ENCODE measurements around the gene RAB11FIP4. TPM values are rescaled to one million over a fixed set of nuclear protein-coding genes. Genes with fewer than 3 reads are reported as not detected.
"Not testable (repeated sequence)": the region's sequence is repeated elsewhere in the genome, so short reads cannot be mapped to it uniquely, and the experiment has no call there.

Gene RAB11FIP4, protein sequence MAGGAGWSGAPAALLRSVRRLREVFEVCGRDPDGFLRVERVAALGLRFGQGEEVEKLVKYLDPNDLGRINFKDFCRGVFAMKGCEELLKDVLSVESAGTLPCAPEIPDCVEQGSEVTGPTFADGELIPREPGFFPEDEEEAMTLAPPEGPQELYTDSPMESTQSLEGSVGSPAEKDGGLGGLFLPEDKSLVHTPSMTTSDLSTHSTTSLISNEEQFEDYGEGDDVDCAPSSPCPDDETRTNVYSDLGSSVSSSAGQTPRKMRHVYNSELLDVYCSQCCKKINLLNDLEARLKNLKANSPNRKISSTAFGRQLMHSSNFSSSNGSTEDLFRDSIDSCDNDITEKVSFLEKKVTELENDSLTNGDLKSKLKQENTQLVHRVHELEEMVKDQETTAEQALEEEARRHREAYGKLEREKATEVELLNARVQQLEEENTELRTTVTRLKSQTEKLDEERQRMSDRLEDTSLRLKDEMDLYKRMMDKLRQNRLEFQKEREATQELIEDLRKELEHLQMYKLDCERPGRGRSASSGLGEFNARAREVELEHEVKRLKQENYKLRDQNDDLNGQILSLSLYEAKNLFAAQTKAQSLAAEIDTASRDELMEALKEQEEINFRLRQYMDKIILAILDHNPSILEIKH
- total RNA-seq: 15.1 TPM

DNA sequence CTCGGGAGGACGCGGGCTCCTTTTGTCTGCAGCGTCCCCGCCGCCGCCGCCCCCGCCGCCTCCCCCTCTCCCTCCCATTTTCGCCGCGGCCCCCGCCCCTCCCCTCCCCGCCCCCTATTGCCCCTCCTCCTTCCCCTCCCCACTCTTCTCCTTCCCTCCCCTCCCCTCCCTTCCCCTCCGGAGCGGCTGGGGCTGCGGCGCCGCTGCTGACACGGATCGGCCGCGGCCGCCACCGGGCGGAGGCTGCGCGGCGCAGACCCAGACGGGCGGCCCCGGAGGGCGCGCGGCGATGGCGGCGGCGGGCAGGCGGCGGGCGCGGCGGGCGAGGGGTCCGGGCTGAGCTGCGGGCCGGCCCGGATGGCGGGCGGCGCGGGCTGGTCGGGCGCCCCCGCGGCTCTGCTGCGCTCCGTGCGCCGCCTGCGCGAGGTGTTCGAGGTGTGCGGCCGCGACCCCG lies at the start of gene RAB11FIP4:
Gene RAB11FIP4, plus strand, starts transcription at position 180 of the 454 bp plus-strand sequence. Its CDS starts 178 bp downstream, at position 358.
- DNase-seq (ENCODE audit: low read depth in 2 of 3, low spot score in 2 of 3): peak in 2 of 3 donors; percentile 37 to 47

DNA sequence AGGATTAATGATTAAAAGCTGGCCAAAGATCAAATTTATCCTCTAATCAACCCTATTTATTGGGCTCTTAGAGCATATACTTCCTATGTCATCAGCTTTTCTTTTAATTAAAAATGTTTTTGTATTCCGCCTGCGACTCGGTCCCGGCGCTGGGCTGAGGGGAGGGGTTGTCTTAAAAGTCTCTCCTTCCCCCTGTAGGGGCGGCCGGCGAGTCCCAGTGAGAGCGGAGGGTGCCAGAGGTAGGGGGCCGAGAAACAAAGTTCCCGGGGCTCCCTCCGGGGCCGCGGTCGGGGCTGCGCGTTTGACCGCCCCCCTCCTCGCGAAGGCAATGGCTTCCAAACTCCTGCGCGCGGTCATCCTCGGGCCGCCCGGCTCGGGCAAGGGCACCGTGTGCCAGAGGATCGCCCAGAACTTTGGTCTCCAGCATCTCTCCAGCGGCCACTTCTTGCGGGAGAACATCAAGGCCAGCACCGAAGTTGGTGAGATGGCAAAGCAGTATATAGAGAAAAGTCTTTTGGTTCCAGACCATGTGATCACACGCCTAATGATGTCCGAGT lies 46.2 kb upstream of the RAB11FIP4 start:
- not testable (repeated sequence) for DNase-seq (ENCODE audit: low read depth in 2 of 3, low spot score in 2 of 3)

DNA sequence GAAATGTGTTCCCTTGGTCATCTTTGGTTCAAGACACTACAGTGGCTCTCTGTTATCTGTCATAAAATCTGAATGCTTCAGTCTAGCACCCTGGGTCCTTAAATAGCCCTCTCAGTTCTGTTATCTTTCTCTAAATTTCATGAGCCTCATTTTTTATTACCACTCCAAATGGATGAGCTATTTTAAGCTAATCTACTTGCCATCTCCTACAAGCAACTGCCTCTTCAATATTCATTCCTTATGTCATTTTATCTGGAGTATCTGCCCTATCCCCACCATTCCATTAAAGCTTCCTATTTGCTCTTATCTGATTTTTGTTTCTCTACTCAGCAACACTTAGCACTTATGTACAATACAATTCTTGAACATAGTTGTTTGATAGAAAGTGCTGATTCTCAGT lies 42.0 kb upstream of the RAB11FIP4 start:
- DNase-seq (ENCODE audit: low read depth in 2 of 3, low spot score in 2 of 3): no peak

DNA sequence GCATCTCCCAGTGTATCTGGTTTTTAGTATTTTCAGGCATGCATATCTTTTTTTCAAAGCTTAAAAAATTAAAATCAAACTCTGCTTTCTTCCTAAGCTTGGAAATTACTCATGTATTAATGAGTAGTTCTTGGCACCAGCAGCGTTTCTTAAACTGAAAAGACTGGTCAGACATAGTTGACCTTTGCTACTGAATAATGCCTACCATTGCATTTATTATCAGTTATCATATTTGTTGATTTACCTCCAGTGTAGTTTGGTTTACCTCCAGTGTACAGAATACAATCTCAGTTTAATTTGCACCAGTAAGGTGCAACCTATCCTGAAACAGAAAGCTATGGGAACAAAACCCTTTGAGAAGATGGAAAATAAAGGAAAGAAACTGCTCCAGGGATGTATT lies 35.5 kb upstream of the RAB11FIP4 start:
- DNase-seq (ENCODE audit: low read depth in 2 of 3, low spot score in 2 of 3): no peak

DNA sequence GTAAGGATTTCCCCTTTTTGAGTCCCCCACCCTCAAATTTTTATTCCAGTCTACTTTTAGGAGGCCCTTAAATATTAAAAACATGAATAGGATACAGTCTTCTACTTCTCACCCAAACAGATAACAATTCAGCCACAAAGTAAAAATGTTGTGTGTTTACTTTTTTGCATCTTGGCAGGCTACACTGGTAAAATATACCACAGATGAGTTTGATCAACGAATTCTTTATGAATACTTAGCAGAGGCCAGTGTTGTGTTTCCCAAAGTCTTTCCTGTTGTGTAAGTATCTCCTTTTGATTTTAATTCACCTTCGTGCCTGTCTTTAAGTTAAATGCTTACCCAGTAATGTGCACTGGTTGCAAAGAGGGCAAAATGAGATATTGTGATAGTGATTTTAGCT lies 34.4 kb upstream of the RAB11FIP4 start:
- DNase-seq (ENCODE audit: low read depth in 2 of 3, low spot score in 2 of 3): no peak

DNA sequence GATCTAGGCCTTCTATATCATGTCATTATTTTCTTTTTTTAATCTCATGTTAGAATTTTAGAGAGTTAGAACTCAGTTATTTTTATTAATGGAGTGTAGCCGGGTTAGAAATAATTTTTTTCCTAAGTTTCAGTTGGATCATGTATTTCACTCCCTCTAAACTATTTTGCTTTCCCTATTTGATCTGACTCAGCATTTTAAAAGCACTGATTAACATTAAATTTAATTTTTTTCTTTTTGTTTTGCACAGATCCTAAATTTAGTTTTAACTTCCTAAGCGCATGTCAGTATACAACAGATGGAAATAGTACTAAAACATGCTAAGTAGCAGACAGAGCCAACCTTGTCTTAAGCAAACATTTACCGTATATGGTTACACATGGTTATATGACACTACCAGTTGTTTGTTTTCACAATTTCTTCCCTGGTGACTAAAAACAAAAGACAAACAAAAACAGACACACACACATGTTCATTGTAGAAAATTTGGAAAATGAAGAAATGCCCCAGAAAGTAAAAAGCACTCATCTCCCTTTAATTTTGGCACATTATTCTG lies 33.6 kb upstream of the RAB11FIP4 start:
- DNase-seq (ENCODE audit: low read depth in 2 of 3, low spot score in 2 of 3): no peak

DNA sequence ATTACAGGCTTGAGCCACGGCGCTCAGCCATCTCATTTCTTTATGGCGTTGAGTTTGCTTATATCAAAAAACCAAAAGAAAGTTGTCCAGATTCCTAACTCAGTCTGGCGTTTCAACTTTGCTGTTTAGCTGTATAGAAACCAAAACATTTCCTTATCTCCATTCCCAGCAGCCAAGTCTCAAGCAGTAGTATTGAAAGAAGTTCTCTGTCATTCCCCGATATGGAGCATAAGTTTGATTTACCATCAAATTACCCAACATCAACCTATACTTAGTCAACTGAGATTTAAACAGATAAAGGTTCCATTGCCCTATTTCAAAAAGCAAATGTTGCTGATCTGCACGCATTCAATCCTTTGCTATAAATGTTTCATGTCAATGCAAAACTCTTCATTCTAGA lies 27.5 kb upstream of the RAB11FIP4 start:
- no peak for DNase-seq (ENCODE audit: low read depth in 2 of 3, low spot score in 2 of 3)

DNA sequence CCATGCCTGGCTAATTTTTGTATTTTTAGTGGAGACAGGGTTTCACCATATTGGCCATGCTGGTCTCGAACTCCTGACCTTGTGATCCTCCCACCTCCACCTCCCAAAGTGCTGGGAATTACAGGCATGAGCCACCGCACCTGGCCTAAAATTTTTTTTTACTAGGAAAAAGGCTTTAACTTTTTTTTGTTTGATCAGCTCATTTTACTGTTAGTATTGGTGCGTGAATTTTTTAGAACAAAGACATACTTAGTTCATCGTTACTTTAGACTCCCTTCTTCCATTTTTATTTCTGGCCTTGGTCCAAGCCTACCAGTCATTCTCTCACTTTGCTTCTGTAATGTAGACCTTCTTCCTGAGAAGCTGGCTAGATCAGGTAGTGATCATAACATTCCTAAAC lies 25.4 kb upstream of the RAB11FIP4 start:
- no peak for DNase-seq (ENCODE audit: low read depth in 2 of 3, low spot score in 2 of 3)

DNA sequence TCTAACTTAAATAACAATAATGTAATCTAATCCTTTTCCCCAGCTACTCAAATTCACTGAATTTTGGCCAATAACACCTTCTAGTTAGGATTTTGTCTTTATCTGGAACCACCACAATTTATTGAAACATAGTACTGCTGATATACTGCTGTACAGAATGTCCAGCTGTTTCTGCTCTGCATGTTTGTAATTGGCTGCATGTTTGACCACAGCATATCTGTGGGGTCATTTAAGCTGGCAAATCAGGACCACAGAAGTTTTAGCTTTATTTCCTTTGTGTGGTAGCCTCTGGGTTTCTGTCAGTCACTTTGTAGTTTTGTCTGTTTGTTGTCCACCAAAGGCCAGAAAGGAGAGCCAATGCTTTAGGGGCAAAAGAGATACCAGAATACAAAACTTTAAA lies 22.2 kb upstream of the RAB11FIP4 start:
- DNase-seq (ENCODE audit: low read depth in 2 of 3, low spot score in 2 of 3): no peak

DNA sequence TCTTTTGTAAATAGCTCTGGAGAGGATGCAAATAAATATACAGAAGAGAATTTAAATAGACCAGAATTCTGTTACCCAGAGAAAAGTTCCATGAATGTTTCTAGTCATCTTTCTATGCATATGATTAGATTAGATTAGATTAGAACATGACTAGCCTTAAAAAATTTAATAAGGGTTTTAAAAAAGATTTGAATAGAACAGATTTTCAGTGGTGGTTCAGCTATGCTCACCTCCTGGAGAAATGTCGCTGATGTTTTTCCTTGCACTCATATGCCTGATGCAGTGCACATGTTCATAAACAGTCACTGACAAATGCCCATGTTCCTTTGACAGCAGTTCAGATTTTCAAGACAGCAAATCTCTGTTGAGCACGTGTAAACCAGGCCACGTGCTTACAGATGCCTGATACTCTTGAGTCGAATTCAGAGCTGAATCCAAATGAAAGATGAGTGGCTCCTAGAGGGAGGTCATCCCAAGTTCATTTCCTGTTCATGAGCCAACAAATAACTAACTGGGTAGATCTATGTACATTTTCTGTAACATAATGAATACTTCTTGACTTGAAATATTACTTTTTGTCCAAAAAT lies 19.9 kb upstream of the RAB11FIP4 start:
- no peak for DNase-seq (ENCODE audit: low read depth in 2 of 3, low spot score in 2 of 3)

DNA sequence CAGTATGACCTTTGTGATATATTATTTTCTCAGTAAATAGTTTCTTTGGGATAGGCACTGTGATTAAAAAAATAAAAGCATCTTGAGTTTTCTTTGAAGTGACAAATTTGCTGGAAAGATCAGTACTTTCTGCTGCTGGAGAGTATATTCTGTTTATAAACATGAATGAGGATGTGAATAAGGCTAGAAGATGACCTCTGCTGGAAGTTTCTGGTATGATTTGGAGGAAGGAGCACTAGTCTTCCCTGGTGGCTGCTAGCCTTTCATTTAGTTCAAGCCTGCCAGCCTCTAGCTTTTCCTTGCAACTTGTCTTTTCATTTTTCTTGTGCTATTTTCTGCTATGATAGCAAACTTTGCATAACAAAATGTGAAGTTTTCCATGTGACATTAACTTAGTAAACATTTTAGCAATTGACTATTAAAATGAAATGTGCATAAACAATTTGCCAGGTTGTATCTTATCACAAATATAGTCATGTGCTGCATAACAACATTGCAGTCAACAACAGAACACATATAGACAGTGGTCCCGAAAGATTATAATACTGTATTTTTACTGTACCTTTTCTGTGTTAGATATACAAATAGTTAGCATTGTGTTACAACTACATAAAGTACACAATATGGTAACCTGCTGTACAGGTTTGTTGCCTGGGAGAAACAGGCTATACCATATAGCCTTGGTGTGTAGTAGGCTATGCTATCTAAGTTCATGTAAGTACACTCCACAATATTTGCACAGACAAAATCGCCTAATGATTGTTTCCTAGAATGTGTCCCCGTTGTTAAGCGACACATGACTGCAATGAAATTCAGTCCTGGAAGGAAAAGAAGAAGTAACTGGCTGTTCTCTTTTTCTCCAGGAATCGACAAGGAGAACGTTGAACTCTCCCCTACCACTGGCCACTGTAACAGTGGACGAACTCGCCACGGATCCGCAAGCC lies 18.1 kb upstream of the RAB11FIP4 start:
- DNase-seq (ENCODE audit: low read depth in 2 of 3, low spot score in 2 of 3): peak; percentile 24 to 81 (median 51)

DNA sequence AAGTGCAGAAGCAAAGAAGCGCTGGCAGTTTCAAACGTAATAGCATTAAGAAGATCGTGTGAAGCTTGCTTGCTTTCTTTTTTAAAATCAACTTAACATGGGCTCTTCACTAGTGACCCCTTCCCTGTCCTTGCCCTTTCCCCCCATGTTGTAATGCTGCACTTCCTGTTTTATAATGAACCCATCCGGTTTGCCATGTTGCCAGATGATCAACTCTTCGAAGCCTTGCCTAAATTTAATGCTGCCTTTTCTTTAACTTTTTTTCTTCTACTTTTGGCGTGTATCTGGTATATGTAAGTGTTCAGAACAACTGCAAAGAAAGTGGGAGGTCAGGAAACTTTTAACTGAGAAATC lies 17.4 kb upstream of the RAB11FIP4 start:
- no peak for DNase-seq (ENCODE audit: low read depth in 2 of 3, low spot score in 2 of 3)

DNA sequence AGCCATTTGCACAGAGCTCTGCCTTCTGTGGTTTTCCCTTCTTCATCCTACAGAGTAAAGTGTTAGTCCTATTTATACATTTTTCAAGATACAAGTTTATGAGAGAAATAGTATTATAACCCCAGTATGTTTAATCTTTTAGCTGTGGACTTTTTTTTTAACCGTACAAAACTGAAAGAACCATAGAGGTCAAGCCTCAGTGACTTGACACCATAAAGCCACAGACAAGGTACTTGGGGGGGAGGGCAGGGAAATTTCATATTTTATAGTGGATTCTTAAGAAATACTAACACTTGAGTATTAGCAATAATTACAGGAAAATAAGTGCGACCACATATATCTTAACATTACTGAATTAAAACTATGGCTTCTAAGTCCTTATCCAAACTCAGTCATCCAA lies 17.0 kb upstream of the RAB11FIP4 start:
- no peak for DNase-seq (ENCODE audit: low read depth in 2 of 3, low spot score in 2 of 3)

DNA sequence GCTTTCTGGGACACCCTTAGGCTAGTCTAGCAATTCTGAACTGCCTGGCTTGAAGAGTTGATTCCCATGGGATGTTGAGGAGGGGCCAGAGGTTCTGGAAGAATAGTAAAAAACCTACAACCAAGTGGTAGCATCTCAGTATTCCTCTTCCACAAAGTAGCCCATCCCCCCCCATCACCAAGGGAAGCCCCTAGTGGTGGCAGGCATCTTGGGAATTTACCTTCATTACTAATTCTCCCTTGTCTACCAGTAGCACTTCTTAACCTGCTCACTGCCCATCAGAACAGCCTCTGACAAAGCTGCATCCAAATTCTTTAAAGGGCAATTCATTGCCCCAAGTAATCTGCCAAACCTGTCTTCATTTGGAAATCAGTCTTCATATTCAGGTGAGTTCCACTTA lies 12.8 kb upstream of the RAB11FIP4 start:
- no peak for DNase-seq (ENCODE audit: low read depth in 2 of 3, low spot score in 2 of 3)

DNA sequence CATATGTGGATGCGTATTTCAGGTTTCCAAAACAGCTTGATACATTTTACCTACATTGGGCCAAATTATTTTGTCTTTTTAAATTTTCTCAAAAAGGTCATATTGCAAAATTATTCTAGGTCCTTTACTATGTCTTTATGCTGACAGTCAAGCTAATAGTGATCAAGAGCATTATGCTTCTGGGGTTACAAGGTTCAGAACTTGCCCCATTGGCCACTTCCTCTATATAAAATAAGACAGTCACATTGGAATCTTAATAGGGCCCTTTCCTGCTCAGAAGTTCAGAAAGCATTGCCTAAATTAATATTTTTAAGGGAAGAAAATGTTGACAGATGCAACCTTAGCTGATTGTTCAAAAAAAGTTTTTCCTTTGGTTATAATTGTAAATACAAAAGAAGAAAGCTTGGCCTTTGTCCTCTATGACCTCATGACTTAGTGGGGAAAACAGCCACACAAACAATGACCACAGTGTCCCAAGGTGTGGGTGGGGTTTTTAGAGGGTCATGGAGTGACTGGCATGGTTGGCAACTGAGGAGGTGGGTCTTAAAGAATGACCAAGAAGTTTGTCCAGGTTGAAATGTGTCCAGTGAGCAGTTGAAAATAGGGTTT lies 11.8 kb upstream of the RAB11FIP4 start:
- DNase-seq (ENCODE audit: low read depth in 2 of 3, low spot score in 2 of 3): no peak

DNA sequence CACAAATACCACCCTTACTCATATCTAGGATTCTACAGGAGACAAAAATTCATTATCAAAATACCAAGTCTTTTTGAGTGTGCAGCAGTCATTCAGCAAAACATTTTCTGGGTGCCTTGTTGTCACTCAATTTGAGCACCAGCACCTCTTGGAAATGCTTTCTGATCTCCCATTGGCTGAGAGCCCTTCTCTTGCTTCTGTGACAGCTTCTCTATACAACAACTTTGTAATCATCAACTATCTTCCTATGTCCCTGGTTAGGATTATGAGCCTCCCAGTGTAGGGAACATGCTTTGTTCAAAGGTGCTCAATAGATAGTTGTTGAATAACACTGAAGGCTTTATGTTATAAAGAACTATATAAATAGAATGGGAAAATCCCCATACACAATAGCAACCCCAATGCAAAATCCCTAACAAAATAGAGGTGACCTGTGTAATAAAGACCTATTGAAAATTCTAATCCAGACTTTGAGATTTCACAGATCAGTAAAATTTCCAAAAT lies 10.3 kb upstream of the RAB11FIP4 start:
- DNase-seq (ENCODE audit: low read depth in 2 of 3, low spot score in 2 of 3): no peak

DNA sequence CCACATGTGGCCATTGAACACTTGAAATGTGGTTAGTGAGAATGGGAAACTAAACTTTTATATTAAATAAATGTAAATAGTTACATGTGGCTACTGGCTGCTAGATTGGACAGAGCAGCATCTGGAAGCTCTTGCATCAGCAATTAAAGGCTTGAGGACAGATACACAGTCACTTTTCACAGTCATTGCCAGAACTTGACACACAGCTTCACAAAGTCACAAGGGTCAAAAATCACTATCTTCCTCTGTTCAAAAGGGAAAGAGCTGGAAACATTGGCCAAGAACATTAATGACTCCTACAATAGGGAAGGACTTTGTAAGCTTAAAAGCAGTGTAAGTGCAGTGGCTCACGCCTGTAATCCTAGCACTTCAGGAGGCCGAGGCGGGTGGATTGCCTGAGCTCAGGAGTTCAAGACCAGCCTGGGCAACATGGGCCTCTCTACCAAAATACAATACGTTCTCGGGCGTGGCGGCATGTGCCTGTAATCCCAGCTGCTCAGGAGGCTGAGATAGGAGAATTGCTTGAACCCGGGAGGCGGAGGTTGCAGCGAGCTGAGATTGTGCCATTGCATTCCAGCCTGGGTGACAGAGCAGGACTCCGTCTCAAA lies 8.7 kb upstream of the RAB11FIP4 start:
- not testable (repeated sequence) for DNase-seq (ENCODE audit: low read depth in 2 of 3, low spot score in 2 of 3)

DNA sequence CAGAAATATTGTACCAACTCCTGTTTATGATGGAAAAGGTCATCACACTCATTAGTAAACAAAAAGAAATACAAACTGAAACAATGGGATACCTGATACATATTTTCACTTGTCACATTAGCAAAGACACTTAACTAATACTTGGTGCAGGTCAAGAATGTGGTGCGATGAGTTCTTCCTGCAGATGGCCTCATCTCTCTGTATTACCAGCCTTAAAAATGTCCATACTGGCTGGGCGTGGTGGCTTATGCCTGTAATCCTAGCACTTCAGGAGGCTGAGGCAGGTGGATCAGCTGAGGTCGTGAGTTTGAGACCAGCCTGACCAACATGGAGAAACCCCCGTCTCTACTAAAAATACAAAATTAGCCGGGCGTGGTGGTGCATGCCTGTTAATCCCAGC lies 8.0 kb upstream of the RAB11FIP4 start:
- not testable (repeated sequence) for DNase-seq (ENCODE audit: low read depth in 2 of 3, low spot score in 2 of 3)
